HG03175 (cell line): ENCODE data around the gene PTBP1.
"Not testable (repeated sequence)": the region's sequence is repeated elsewhere in the genome, so short reads cannot be mapped to it uniquely, and the experiment has no call there.

Source experiments
- ATAC-seq: cut with Tn5 transposase; IDR thresholded peaks from one replicate; pipeline ENCODE4 v1.9.1; 2021; ENCODE audit warnings: mild to moderate bottlenecking, moderate library complexity; ENCODE audit not compliant: unreplicated experiment

PTBP1 gene

DNA sequence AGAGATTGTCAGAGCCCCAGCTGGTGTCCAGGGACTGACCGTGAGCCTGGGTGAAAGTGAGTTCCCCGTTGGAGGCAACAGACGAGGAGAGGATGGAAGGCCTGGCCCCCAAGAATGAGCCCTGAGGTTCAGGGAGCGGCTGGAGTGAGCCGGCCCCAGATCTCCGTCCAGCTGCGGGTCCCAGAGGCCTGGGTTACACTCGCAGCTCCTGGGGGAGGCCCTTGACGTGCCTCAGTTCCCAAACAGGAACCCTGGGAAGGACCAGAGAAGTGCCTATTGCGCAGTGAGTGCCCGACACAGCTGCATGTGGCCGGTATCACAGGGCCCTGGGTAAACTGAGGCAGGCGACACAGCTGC is 53.7 kb downstream of the PTBP1 start:
- no peak for ATAC-seq

DNA sequence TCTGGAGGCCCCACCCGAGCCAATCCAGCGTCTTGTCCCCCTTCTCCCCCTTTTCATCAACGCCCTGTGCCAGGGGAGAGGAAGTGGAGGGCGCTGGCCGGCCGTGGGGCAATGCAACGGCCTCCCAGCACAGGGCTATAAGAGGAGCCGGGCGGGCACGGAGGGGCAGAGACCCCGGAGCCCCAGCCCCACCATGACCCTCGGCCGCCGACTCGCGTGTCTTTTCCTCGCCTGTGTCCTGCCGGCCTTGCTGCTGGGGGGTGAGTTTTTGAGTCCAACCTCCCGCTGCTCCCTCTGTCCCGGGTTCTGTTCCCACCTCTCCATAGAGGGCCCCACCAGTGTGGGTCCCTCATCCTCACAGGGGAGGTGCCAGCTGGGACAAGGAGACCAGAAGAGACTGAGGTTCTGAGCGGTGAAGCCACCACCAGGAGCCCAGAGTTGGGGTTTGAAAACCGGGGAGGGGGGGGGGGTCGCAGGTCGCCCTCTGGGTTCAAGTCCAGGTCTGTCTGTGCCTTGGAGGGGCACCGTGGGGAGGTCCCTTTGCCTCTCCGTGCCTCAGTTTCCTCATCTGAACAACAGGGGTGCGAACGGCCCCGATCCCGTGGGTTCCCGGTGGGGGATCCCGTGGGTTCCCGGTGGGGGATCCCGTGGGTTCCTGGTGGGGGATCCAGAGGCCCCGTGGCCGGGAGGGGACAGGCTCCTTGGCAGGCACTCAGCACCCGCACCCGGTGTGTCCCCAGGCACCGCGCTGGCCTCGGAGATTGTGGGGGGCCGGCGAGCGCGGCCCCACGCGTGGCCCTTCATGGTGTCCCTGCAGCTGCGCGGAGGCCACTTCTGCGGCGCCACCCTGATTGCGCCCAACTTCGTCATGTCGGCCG is 55.1 kb downstream of the PTBP1 start, which contains the start of gene ELANE:
Gene ELANE, plus strand, starts transcription at position 168 of the 878 bp plus-strand sequence. Its CDS starts 26 bp downstream, at position 194.
- no peak for ATAC-seq

DNA sequence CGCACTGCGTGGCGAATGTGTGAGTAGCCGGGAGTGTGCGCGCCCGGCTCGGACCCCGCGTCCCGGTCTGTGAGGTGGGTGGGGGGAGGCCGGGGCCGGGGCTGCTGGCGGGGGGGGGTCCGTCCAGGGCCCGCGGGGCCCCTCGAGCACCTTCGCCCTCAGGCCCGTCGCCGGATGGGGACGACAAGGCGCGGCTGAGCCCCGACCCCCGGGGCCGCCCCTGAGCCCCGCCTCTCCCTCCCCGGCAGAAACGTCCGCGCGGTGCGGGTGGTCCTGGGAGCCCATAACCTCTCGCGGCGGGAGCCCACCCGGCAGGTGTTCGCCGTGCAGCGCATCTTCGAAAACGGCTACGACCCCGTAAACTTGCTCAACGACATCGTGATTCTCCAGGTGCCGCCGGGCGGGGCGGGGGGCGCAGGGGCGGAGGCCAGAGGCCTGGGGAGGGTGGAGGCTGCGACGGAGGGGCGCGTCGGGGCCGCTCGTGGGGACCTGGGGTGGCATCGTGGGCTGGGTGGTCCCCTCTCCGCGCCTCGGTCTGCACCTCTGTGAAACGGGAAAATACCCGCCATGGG is 55.8 kb downstream of the PTBP1 start:
- ATAC-seq = no peak

DNA sequence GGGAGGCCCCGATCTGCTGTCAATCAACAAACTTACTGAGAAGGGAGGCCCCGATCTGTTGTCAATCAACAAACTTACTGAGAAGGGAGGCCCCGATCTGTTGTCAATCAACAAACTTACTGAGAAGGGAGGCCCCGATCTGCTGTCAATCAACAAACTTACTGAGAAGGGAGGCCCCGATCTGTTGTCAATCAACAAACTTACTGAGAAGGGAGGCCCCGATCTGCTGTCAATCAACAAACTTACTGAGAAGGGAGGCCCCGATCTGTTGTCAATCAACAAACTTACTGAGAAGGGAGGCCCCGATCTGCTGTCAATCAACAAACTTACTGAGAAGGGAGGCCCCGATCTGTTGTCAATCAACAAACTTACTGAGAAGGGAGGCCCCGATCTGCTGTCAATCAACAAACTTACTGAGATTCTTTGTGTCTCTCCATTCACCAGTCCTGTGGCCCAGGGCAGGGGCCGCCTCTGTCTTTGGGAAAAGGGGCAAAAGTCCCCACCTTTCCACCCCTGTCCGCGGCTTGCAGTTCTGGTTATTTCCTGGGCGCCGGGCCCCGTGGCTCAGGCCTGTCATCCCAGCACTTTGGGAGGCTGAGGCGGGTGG is 56.5 kb downstream of the PTBP1 start:
- not testable (repeated sequence) for ATAC-seq

DNA sequence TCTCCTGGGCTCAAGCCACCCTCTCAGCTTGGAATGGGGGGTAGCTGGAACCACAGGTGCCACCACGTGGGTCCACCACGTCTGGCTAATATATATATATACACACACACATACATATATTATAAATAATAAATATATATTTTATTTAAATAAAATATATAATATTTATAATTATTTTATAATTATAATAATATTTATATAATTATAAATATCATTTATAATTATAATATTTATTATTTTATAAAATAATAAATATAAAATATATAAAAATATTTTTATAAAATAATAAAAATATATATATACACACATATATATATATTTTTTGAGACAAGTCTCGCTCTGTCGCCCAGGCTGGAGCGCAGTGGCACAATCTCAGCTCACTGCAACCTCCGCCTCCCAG is 57.3 kb downstream of the PTBP1 start:
- no peak for ATAC-seq

DNA sequence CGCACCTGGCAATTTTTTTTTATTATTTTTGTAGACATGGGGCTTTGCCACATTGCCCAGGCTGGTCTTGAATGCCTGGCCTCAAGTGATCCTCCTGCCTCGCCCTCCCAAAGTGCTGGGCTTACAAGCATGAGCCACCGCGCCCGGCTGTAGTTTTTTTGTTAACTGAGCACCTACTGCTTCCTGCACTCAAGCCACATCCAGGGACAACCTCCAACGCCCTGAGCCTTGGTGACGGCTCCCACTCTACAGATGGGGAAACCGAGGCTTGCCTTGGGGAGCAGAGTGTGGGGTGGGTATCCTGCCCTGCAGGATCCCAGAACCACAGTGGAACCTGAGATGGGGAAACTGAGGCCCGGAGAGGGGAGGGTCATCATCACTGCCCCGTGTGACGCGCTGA is 57.9 kb downstream of the PTBP1 start:
- no peak for ATAC-seq

DNA sequence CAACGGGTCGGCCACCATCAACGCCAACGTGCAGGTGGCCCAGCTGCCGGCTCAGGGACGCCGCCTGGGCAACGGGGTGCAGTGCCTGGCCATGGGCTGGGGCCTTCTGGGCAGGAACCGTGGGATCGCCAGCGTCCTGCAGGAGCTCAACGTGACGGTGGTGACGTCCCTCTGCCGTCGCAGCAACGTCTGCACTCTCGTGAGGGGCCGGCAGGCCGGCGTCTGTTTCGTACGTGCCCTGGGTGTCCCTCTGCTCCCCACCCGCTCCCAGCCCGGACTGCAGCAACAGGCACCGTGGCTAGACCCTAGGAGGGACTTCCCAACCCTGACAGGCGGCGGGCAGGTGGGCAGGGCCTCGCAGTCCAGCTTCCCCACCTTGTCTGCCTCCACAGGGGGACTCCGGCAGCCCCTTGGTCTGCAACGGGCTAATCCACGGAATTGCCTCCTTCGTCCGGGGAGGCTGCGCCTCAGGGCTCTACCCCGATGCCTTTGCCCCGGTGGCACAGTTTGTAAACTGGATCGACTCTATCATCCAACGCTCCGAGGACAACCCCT is 58.4 kb downstream of the PTBP1 start:
- no peak for ATAC-seq

DNA sequence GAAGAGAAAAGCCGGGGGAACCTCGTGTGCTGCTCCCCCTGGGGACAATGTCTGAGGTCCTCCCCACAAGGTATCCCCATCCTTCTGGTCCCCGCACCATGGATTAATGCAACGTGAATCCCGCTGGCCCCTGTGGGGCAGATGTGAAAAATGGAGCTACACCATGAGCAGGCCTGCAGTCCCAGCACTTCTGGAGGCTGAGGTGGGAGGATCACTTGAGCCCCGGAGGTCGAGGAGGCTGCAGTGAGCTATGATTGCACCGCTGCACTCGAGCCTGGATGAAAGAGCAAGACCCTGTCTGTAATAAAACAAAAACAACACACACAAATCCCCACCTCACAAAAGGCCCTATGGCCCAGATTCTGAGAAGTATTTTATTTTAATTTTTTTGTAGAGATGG is 61.0 kb downstream of the PTBP1 start:
- no peak for ATAC-seq

DNA sequence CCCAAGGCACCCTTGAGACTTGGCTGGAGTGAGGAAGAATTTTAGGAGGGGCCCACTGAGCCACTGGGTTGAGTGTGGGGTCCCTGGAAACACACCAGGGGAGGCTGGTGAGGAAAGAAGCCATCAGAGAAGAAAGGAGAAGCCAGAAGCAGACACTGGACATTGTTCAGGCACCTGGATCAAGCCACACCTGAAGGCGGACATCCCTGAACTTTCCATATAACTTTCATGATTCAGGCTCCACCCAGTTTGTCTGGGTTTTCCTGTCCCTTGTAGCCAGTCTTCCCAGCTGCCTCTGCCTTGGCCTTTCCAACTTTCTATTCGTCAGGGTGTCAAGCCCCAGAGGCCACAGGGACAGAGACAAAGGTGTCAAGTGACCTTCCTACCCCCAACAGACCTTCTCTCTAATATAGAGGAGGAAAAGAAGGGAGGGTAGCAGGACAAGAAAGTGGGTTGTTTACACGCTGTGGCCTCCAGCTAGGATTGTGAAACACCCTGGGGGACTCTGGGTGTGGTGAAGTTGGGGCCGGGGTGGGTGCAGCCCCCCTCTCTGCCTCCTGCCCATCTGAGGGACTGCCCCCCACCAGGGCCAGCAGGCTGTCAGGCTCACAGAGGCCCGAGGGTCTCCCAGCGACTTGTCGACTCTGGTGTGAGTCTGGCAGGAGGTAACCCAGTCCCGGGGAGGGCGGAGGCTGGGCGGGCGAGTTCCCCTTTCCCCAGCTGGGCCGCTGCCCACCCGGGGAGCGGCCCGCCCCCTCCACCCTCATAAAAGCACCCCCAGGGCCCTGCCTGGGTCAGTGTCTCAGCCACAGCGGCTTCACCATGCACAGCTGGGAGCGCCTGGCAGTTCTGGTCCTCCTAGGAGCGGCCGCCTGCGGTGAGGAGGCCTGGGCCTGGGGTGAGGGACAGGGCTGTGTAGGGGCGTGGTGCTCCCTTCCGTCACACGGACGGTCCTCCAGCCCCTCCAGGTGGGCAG is 61.9 kb downstream of the PTBP1 start, which contains the start of gene CFD:
Gene CFD, plus strand, starts transcription at position 797 of the 976 bp plus-strand sequence. Its CDS starts 26 bp downstream, at position 823.
- ATAC-seq = no peak

DNA sequence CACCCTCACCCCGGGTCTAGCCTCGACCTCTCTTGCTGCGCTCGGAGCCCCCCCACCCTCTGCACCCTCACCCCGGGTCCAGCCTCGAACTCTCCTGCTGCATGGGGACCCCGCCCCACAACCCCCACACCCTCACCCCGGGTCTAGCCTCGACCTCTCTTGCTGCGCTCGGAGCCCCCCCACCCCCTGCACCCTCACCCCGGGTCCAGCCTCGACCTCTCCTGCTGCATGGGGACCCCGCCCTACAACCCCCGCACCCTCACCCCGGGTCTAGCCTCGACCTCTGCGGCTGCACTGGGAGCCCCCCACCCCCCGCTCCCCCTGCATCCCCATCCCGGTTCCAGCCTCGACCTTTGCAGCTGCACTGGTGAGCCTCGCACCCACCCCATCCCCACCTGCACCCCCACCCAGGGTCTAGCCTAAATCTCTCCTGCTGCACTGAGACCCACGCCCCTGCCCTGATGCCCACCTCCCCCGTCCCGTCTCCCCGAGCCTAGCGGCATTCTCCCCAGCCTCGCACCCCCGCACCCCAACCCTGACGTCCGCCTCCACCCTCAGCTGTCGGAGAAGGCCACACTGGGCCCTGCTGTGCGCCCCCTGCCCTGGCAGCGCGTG is 64.0 kb downstream of the PTBP1 start:
- no peak for ATAC-seq
